ENCODE results near the gene ZNF620. TPM values are rescaled to one million over a fixed set of nuclear protein-coding genes. Genes with fewer than 3 reads are reported as not detected.
A peak's percentile ranks its signal among the peaks of the same experiment; 100 is the strongest.

Gene ZNF620
- total RNA-seq, 1 experiment from 2014 or later: 4.1 TPM

- intact Hi-C loops (cut with micrococcal nuclease; ENCODE audit: unreplicated experiment): loop anchor here (1.0 kb wide), 3 partner anchors 18 to 71 kb away; partner anchors contain the start of genes ZNF619 and ZNF620
Observed at GRCh38 chr3:40524222-40524567, 18.4 kb downstream of the ZNF620 start.

GRCh38 chr3:40524568-40525285 is 18.9 kb downstream of the ZNF620 start, which contains the start of gene ZNF621:
Gene ZNF621, plus strand, starts transcription at chr3:40524960. Its CDS starts 881 bp downstream, at chr3:40525841.
- TF ChIP-seq CTCF (conservative IDR thresholded peaks at IDR 0.05): no peak
- TF ChIP-seq EZH2 (IDR thresholded peaks at IDR 0.05; ENCODE audit: low read depth): no peak
- H3K4me3 ChIP-seq: peak within 1 kb of the TSS; percentile 85
- H3K4me2 ChIP-seq: peak within 1 kb of the TSS; percentile 92
- ChIA-PET CTCF (no interaction called here), POLR2A (ENCODE audit: unreplicated experiment) (interaction anchor here (0.5 to 0.9 kb wide), 3 partner anchors 76 to 983 kb away, joined by 3 to 6 read pairs (median 5); no protein-coding TSS in a partner anchor)
- H3K4me1 ChIP-seq (replicated peaks; ENCODE audit: insufficient read depth): peaks cover 10% of the 10 kb centered on the region; the same call in 1 of the 2 replicates
- peaks cover 23% of the 10 kb centered on the region for H3K36me3 ChIP-seq (ENCODE audit: low read depth)
- H3K79me2 ChIP-seq (ENCODE audit: low read depth): peaks cover 20% of the 10 kb centered on the region
- H2AFZ ChIP-seq: peak within 1 kb of the TSS; percentile 97
- H3K27ac ChIP-seq: peak within 1 kb of the TSS; percentile 79
- no peaks in the 10 kb centered on the region for H3K9me2 ChIP-seq (ENCODE audit: insufficient read depth)
- no peaks in the 10 kb centered on the region for H3K9me3 ChIP-seq (ENCODE audit: insufficient read depth, low read depth)
- DNase-seq: peak; percentile 75 to 93
- intact Hi-C loops (cut with micrococcal nuclease; ENCODE audit: unreplicated experiment): loop anchor here (1.0 kb wide), 3 partner anchors 18 to 71 kb away; partner anchors contain the start of genes ZNF619 and ZNF620
- H3K27me3 ChIP-seq (ENCODE audit: insufficient read depth, low read depth): no peaks in the 10 kb centered on the region
- no peaks in the 10 kb centered on the region for H4K20me1 ChIP-seq (ENCODE audit: insufficient read depth)
- no TSS peak for BruUV-seq (replicated peaks)
- H3F3A ChIP-seq (ENCODE audit: insufficient read depth, low read depth): peaks cover 7% of the 10 kb centered on the region; the same call in 1 of the 2 replicates

More at GRCh38 chr3:40524222-40524567, 18.4 kb downstream of the ZNF620 start:
- no peak for TF ChIP-seq CTCF (conservative IDR thresholded peaks at IDR 0.05)
- TF ChIP-seq EZH2 (IDR thresholded peaks at IDR 0.05; ENCODE audit: low read depth): no peak
- no peak for DNase-seq
- Histone ChIP-seq H2AFZ (peak overlapping the region; percentile 85), H3K9me3 (ENCODE audit: insufficient read depth, low read depth) (no peaks in the 10 kb centered on the region), H3K79me2 (ENCODE audit: low read depth) (peaks cover 20% of the 10 kb centered on the region), H3K4me3 (peak overlapping the region; percentile 85), H3K4me1 (replicated peaks; ENCODE audit: insufficient read depth) (peaks cover 10% of the 10 kb centered on the region; the same call in 1 of the 2 replicates), H3K4me2 (peak overlapping the region; percentile 92), H3F3A (ENCODE audit: insufficient read depth, low read depth) (peaks cover 7% of the 10 kb centered on the region; the same call in 1 of the 2 replicates), H4K20me1 (ENCODE audit: insufficient read depth) (no peaks in the 10 kb centered on the region), H3K36me3 (ENCODE audit: low read depth) (peaks cover 18% of the 10 kb centered on the region), H3K27ac (peak overlapping the region; percentile 79), H3K9me2 (ENCODE audit: insufficient read depth) (no peaks in the 10 kb centered on the region), H3K27me3 (ENCODE audit: insufficient read depth, low read depth) (no peaks in the 10 kb centered on the region)
- ChIA-PET CTCF (interaction anchor here (0.5 kb wide), 1 partner anchor 84 kb away, joined by 3 read pairs; no protein-coding TSS in a partner anchor), POLR2A (ENCODE audit: unreplicated experiment) (interaction anchor here (0.5 to 0.9 kb wide), 4 partner anchors 31 to 984 kb away, joined by 3 to 6 read pairs (median 6); no protein-coding TSS in a partner anchor)
- TSS peak; percentile 97 for BruUV-seq (replicated peaks)

- peaks cover 58% of the 10 kb centered on the region for H3K36me3 ChIP-seq (ENCODE audit: low read depth)
- intact Hi-C loops (cut with micrococcal nuclease; ENCODE audit: unreplicated experiment): no loop called here
Observed at GRCh38 chr3:40528426-40528825, 22.6 kb downstream of the ZNF620 start.

More at GRCh38 chr3:40528426-40528825, 22.6 kb downstream of the ZNF620 start:
- H3F3A ChIP-seq (ENCODE audit: insufficient read depth, low read depth): peaks cover 7% of the 10 kb centered on the region; the same call in 1 of the 2 replicates
- DNase-seq: no peak
- TF ChIP-seq CTCF (conservative IDR thresholded peaks at IDR 0.05) (no peak), EZH2 (IDR thresholded peaks at IDR 0.05; ENCODE audit: low read depth) (no peak)
- H3K27me3 ChIP-seq (ENCODE audit: insufficient read depth, low read depth): no peaks in the 10 kb centered on the region
- peaks cover 20% of the 10 kb centered on the region for H3K79me2 ChIP-seq (ENCODE audit: low read depth)
- no peaks in the 10 kb centered on the region for H4K20me1 ChIP-seq (ENCODE audit: insufficient read depth)
- ChIA-PET POLR2A (ENCODE audit: unreplicated experiment) (no interaction called here), CTCF (no interaction called here)
- H3K4me1 ChIP-seq (replicated peaks; ENCODE audit: insufficient read depth): peaks cover 10% of the 10 kb centered on the region; the same call in 1 of the 2 replicates
- no peaks in the 10 kb centered on the region for H3K9me2 ChIP-seq (ENCODE audit: insufficient read depth)
- no peak overlapping the region for H3K4me2 ChIP-seq
- peaks cover 9% of the 10 kb centered on the region; the same call in 1 of the 2 replicates for H3K9me3 ChIP-seq (ENCODE audit: insufficient read depth, low read depth)
- no peak overlapping the region for H2AFZ ChIP-seq
- no peak overlapping the region for H3K4me3 ChIP-seq
- no TSS peak for BruUV-seq (replicated peaks)
- no peak overlapping the region for H3K27ac ChIP-seq

Measured in PC-9 (cell line).